Activated CD8-positive, alpha-beta memory T cell treated with anti-CD3 and anti-CD28 coated beads for 1 hour (primary cell): ENCODE measurements around the gene MAPK11.

Experiments used
- DNase-seq, 2 donors: peaks; one replicate each; pipeline ENCODE4 v3.0.0-alpha.2; 2020; ENCODE audit warnings: low read depth in 1 of 2; ENCODE audit errors: extremely low read depth in 1 of 2

Gene MAPK11

DNA sequence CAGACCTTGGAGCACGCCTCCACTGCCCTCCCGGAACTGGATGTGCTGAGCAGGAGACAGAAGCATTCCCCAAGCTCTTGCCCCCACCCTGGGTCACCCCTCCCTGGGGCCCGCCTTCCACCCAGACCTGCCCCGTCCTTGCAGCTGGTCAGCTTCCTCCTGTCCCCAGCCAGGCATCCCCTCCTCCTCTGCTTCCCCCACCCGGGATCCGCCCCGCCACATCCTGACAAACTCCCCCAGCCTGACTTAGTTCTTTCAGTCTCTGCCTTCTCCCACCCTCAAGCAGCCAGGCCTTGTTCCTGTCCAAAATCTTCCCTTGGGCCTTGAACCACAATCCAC lies 38.4 kb upstream of the MAPK11 start:
- DNase-seq = no peak

DNA sequence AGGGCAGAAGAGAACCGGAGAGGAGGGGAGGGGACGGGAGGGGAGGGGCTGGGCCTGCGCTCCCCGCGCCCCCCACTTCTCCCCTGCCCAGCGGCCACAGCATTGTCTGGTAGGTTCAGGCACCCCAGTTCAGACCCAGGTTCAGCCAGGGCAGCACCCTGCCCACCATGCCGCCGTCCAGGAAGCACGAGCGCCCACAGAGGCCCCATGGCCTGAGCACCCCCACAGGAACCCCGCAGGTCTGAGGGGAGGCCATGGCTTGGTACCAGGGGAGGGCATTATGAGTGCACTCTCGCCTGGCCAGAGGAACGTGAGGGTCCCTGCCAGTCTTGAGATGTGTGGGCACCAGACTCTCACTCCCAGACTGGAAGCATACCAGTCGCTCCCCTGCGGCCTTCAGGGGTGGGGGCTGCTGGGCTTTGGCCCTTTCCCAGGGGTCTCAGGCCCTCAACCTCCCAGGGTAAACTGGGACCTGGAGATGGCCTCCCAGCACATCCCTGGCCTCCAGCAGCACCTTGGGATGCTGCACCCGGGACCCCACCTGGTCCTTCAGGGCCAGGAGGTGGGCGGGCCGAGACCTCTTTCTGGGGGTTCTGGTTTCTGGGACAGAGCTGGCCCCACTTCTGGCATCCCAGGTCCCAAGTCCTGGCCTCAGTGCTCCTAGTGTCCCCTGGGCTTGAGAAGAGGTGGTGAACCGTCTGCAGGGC lies 37.9 kb upstream of the MAPK11 start:
- DNase-seq = no peak

DNA sequence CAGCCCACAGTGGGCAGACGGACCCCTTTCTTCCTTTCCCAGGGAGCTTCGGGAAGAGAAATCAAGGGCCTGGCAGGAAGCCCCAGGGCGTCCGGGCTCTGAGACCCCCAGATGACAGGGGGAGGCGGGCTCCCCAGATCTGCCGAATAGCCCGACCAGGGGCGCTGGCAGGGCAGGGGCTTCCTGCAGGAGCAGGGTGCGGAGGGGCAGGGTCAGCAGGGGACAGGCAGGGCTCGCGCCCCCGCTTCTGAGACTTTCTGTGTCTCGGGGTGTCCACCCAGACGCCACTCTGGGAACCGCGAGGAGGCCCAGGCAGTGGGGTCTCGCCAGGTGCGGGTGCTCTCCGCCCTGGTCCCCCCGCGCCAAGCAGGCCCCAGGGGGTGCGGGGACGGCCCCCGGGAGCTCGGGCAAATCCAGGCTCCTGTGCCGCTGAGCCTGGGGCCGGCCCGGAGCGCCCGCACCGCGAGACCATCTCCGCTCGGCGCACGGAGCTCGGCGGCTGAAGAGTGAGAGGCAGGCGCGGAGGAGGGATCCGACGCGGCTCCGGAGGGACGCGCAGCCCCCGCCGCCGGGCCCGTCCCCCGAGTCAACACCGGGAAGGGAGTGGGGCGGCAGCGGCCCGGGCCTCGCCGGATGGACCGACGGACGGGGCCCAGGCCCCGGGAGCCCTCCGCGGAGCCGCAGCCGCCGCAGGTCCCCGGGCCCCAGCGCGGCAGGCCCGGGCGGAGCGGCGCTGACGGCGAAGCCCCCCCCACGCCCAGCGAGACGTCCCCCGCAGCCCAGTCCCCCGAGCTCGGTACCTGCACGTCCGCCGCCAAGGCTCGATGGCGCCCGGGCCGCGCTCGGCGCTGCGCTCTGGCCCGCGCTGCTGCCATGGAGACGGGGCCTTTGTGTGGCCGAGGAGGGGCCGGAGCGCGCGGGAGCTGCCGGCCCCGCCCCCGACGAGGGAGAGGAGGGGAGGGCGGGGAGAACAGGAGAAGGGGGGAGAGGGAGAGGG lies 36.9 kb upstream of the MAPK11 start, which contains the start of gene PLXNB2:
PLXNB2 (minus strand) TSS at position 894 of the 997 bp plus-strand sequence. CDS start 17,062 bp downstream, outside the sequence.
- peak in 1 of 2 donors; percentile 15 for DNase-seq

DNA sequence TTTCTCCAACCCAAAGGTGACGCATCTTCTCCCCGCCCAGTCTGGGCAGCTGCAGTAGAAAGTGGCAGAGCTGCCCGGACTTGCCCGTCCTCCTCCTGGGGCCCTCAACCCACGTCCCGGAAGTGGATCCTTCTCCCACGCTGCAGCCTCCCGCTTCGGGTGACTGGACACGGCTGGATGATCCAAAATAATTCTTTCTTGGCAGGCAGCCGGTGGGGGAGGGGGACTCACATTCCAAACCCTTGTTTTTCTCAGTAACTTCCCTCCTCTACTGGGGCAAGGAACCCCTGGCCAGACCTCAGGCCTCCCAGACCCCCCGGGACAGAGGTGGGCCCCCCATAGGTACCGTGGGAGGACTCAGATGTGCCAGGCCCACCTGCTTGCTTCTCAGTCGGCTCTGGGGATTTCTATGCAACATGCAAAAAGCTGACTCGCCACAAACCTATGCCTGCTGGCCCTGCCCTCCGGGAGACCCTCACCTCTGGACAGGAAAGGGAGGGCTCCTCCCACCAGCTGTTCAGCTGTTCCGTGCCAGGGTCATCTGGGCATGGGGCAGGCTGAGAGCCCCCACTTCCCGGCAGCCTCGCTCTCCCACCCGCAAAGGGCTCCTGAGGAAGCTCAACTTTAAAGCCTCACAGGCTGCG lies 35.9 kb upstream of the MAPK11 start:
- DNase-seq = no peak

- no peak for DNase-seq
These were observed 35.3 kb upstream of the MAPK11 start for GRCh38 chr22:50305393-50305922.

DNA sequence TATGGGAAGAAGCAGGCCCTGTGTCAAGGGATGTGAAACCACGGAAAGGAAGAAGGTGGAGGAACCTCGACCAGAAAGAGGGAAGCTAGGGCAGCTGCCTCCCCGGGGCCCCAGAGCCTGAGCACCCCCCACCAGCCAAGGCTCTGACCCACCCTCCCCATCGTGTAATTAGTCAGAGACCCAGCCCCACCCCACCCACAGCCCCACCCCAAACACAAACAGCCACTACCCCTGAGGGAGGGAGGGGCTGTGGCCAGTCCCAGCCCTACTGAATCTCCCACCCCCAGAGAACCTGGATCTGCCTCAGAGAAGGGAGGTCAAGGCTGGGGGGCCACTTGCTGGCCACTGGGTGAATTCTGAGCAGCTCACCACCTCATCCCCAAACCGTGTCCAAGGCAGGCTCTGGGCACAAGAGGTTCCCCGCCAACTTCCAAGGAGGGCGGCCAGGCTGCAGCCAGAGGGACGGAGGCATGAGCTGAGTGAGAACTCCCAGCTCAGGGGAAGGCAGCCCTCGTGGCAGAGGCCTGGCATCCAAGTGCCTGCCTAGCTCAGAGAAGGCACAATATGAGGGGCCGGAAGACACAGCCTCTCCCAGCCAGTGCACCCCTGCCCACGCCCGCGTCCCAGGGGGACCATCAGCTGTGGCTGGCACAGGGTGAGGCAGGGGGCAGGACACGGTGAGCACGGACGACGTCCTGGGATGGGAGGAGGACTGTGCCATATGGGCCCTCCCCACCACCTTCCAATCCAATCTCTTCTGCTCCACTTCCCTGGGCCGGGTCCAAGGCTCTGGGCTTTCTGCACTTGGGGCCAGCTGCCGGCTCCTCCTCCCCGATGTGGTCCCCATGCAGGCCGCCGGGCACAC lies 34.6 kb upstream of the MAPK11 start:
- no peak for DNase-seq

GRCh38 chr22:50303848-50304527 lies 33.8 kb upstream of the MAPK11 start:
- DNase-seq = no peak

DNA sequence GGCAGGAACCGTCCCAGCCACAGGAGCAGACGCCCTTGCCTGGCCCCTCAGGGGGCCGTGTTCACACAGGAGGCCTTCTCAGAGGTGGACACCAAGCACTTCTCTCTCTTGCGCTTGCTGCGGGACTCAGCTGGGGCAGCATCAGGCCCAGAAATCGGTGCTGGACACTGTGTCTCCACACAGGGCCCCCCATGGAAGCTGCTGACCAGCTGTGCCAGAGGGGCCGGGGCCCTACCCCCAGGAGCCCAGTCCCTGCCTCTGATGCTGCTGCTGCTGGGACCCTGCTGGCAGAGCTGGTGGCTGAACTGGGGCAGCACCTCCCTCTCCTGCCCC lies 33.3 kb upstream of the MAPK11 start:
- DNase-seq = no peak

GRCh38 chr22:50302564-50302963 lies 32.4 kb upstream of the MAPK11 start:
- no peak for DNase-seq

DNA sequence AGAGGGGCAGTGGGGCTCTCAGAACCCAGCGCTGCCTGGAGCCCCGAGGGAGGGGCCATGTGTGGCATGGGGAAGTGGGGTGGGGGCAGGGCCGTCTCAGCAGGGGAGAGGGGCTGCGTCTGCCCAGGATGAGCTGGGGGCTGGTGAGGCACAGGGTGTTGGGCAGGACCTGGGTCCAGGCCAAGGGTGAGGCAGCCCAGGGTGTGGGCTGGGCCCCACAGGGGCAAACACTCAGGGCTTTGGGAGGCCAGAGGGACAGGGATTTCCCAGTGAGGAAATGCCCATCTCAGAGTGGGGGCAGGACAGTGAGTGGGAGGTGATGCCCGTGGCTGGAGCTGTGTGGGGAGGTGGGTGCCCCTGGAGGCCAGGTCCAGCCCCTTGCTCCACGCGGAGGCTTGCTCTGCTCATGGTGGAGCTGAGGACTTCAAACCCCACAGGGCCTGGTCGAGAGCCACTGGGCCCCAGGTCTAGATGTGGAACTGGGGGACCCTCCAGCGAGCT lies 31.9 kb upstream of the MAPK11 start:
- no peak for DNase-seq

DNA sequence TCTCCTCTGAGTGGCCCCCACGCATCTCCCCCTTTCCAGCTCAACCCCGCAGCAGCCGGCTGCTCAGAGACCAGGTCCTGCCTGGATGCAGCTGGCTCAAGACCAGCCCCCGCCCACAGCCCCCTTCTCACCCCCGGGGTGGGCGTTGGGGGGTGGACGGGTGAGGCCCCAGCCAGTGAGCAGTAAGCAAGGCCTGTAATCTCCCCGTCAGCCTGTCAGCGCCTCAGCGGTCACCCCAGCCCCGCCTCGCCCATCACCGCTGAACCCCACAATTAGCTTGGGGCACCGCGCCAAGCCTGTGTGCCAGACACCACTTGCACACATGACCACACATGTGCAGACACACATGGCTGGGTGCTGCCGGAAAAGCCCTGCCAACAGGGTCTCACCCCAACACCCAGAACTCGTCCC lies 31.4 kb upstream of the MAPK11 start:
- no peak for DNase-seq

- DNase-seq = no peak
These were observed 30.6 kb upstream of the MAPK11 start for GRCh38 chr22:50300620-50301257.

GRCh38 chr22:50299785-50300619 lies 29.8 kb upstream of the MAPK11 start:
- no peak for DNase-seq

DNA sequence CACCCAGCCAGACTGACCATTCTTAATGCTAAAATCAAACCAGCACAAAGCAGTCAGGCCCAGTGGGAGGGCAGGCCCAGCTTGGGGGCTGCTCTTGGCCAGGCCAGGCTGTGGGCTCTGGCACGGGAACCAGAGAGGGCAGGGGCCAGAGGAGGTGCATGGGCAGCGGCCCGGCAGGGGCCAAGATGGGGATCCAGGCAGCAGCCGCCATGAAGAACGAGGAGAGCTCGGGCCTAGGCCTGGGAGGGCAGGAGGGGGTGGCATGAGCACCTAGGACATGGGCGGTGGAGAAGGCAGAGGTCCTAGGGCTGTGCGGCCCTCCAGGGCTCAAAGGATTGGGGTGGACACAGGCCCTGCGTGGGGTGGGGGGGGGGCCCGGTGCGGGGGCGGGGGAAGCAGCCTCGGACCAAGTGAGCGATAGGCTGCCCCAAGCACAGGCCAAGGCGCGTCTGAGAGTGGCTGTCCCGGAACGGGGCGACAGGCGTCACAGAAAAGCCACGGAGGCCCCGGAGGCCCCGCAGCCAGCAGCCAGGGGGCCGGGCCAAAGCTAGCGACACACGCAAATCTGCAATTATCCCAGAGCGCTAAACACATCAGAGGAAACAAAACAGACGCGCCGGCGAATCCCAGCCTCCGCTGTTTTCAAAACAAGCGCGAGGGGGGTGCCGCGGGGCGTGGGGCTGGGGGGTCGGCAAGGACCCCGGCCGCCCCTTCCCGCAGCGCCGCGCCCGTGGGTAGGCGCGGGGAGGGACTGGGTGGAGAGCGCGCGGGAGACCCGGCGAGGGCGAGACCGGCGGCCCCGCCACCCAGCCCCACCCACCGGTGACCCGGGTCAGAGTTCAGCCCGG lies 29.0 kb upstream of the MAPK11 start:
- no peak for DNase-seq

DNA sequence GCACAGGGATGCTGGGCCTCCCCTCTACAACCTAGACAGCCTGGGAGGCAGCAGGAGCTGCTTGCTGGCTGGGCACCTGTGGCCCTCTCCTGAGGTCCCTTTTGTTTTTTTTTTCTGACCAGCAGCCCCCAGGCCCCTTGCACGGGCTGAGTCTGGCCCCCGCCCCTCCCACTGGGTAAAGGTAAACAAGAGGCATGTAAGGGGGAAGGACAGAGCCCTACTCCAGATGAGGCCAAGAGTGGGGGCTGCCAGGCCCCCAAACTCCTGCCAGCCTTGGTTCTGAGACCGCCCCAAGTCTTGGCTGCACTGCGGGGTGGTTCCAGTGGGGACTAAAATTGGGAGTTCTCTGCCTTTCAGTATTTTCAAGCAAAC lies 28.1 kb upstream of the MAPK11 start:
- no peak for DNase-seq

DNA sequence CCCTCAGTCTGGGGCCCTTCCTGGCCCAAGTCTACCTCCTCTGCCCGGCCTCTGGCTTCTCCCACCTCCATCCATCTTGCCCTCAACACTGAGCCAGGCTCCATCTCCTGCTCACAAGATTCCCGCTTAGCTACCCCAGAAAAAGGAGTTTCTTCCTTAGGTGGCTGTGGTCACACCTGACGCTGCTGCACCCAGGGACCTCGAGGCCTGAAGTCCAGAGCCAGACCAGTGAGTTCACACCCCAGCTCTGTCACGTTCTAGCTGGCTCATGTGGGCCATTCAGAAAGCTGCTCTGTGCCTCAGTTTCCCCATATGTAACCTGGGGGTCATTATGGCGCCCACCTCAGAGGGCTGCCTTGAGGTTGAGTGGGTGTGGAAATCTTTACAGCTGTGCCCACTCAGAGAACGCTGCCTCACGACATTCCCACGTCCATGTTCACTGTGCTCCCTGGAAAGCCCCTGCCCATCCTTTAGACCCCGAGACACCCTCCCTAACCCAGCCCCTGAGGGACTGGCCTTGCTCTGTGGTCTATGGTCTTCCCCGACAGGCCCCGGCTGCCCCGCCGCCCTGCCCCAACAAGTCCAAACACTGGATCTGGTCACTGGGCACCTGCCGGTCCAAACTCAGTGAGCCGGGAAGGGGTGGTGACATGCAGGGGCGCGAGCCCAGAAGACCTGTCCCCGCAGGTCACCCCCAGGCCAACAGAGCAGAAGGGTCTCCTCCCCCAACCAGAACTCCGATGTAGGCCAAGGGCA lies 27.5 kb upstream of the MAPK11 start:
- DNase-seq = no peak
